HG03571 (cell line): ENCODE measurements around the gene VASH2.
"Not testable (repeated sequence)": the region's sequence is repeated elsewhere in the genome, so short reads cannot be mapped to it uniquely, and the experiment has no call there.

Source experiments
- ATAC-seq: cut with Tn5 transposase; IDR thresholded peaks from one replicate; pipeline ENCODE4 v1.9.1; 2021; ENCODE audit not compliant: unreplicated experiment

Gene VASH2

DNA sequence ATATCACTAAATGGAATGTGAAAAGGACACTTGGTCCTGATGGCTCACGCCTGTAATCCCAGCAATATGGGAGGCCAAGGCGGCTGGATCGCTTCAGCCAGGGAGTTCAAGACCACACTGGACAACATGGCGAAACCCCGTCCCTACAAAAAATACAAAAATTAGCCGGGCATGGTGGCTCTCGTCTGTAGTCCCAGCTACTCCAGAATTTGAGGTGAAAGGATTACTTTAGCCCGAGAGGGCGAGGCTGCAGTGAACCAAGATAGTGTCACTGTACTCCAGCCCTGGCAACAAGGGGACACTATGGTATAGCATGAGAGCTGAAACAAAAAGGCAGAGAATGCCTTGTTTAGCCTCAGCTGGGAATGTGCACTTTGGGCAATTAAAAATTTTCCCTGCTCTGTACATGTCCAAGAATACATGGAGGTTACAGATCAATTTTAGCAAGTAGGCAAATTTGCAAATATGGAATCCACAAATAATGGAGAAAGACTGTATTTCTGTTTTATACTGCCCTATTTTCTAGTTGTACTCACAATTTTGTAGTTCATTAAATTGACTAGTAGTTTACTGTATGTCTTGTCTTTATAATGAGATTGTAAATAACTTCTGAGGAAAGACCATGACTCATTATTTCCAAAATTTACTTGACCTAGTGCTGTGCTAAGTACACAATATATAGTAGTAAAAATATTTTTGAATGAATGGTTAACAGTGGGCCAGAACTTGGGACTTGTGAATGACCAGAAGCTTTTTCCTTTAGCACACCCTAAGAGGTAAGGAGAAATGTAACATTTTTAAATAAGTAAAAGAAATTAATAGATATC lies 67.3 kb downstream of the VASH2 start:
- ATAC-seq = no peak

DNA sequence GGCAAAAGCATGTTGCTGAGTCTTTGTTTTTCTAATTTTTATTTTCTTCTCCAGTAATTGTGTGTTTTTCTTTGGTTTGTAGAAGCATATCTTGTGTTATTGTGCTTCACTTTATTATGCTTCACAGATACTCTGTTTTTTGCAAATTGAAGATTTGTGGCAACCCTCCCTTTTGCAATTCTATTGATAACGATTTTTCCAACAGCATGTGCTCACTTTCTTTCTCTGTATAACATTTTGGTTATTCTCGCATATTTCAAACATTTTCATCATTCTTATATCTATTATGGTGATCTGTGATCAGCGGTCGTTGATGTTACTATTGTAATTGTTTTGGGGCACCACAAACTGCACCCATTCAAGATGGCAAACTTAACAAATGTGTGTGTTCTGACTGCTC lies 69.1 kb downstream of the VASH2 start:
- no peak for ATAC-seq

DNA sequence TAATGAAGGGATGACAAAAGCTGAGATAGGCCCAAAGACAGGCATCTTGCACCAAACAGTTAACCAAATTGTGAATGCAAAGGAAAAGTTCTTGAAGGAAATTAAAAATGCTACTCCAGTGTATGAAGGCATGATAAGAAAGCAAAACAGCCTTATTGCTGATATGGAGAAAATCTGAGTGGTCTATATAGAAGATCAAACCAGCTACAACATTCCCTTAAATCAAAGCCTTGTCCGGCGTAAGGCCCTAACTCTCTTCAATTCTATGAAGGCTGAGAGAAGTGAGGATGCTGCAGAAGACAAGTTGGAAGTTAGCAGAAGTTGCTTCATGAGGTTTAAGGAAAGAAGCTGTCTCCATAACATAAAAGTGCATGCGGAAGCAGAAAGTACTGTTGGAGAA lies 69.7 kb downstream of the VASH2 start:
- ATAC-seq = no peak

DNA sequence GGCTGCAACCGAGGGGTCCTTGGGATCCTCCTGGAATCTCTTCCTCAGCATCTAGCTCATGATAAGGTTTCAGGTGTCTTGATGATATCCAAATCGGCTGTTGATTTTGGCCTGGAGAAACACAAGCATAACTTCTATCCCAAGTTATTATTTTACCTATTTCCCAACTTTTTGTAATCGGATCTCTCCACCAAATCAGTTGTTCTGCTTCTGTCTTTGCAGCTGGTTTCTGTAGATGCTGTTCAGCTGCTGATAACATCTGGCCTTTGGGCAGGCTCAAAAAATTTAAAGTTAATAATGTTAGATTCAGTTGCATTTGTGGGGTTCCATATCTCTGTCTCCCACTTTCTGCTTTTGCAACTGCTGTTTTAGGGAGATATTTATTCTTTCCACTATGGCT lies 76.7 kb downstream of the VASH2 start:
- not testable (repeated sequence) for ATAC-seq

DNA sequence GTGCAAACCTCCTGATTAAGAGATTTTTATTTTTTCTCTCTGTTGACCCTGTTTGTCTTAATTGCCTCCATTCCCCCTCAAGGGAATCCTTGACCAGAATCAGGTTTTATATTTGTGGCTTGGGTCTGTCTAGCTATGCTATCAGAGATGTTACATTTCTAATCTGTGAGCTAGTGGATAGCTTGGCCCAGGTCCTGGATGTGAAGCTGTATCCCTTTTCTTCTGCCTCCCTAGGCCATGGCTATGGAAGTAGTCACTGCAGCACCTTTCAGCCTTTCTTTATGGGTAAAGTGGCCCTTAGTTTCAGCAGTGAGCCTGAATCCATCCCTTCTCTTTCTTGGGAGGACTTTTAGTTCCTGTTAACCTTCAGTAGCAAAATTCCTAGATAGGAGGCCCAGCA lies 82.3 kb downstream of the VASH2 start:
- ATAC-seq = no peak

DNA sequence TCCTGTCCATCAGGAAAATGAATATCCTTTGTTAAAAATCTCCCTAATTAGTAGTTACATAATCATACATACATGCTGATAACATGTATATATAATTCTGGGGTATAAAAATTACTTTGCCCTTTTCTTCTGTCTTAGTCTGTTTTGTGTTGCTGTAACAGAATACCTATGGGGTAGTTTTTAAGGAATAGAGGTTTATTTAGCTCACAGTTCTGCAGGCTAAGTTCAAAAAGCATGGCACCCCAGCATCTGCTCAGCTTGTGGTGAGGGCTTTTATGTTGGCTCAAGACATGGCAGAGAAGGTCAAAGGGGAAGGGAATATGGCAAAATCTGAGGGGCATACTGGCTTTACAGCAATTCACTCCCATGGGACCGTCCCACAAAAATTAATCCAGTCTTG lies 84.4 kb downstream of the VASH2 start:
- ATAC-seq = no peak

DNA sequence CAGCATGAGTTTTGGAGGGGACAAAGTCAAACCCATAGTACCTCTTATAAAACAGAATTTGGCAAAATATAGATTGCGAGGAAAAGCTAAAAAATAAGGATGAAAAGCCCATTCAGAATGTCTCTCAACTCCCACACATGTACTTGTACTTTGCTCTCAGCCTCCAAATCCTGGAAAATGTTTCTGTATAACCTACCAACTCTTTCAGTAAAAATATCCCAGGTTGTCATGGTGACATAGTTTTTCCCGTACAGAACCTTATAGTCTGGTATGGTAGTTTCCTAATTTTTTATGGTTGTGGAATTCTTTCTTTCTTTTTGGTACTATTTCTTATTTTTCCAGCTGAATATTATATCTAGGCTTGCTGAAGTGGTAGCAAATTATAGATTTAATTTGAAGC lies 85.2 kb downstream of the VASH2 start:
- ATAC-seq = no peak
